TTC549 (cell line): Measurements from ENCODE around the gene SRGAP3.

Experiments
- FAIRE-seq: peaks from 2 replicates; lab custom pipeline; 2012; peaks lifted over from hg19 to GRCh38; lab: Jason Lieb, UNC

Gene SRGAP3

DNA sequence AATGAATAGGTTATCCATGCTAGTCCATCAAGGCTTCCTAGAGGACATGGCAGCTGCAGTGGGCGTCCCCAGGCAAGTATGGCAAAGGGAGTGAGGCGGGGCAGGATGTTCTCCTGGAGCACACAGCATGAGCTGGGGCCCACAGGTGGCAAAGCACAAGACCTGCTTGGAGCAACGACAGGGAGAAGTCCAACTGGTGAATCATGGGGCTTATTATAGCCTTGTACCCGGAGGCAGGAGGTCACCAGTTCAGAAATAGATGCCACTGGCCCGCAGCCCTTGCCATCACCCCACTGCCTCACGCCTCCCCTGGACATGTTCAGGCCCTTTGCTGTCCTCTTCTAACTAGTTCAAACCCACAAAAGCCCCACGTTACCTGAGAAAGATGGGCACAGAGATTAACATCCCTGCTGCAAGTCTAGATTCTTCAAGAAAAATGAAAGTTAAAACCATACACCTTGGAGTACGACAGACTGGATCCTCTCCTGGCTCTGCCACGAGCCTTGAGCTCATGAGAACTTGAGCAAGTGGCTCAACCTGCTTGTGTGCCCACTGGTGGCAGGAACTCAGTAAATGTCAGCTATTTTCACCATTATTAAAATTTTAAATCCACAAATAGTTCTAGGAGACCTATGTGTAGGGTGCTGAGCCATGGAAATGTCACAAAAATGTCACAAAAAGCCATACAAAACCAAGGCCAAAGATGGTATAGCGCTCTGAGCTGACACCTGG lies 1.8 kb upstream of the SRGAP3 start:
- FAIRE-seq: no peak

GRCh38 chr3:9250236-9250635 lies 790 bp upstream of the SRGAP3 start:
- FAIRE-seq: no peak

DNA sequence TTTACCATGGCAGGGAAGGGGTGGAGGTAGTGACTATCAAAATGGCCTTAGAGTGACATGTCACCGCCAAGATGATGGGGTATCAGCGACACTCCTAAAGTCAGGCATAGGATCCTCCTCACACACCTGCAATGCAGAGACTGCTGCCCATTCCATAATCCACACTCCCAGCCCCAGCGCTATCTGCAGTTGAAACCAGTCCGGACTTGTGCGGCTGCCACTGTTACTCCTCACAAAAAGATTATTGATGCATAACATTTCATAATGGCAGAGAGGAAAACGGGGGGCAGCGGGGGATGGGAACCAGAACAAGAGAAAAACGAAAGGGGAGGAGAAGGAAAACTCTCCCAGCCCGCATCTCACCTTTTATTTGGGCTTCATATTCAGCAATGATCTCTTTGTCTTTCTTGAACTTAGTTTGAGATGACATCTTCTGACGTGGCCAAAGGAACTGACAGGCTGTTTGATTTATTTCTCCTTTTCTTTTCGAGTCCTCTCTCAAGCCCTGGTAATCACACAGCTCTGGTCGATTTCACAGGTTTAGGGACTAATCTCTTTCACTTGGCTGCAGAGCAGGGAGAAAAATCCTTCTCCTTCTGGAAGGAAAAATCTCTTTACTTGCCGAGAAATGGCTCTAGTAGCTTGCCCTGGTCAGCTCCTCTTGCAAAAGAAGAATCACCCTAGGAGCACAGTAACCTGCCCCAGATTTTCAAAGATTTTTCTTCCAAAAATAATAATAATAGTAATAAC lies 749 bp downstream of the SRGAP3 start:
- no peak for FAIRE-seq

- no peak for FAIRE-seq
Measured at GRCh38 chr3:9247941-9248521, 1.4 kb downstream of the SRGAP3 start.

- no peak for FAIRE-seq
Measured at GRCh38 chr3:9247361-9247940, 2.0 kb downstream of the SRGAP3 start.

DNA sequence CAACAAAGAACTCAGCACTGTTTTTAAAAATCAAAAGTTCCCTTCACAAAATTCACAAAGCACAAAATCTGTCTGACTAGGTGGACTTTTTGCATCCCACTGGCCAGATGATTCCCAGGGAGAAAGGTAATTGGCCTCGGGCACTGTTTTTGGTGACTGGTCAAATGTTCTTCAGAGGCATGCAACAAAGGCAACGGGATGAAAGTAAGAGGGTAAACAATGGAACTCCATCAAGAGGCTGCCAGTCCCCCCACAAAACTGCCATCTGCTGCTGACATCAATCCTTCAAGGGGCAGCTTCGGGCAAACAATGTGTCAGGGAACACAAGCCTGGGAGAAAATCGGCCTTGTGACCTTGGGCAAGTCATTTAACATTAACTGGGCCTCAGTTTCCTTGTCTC lies 3.3 kb downstream of the SRGAP3 start:
- FAIRE-seq: no peak

DNA sequence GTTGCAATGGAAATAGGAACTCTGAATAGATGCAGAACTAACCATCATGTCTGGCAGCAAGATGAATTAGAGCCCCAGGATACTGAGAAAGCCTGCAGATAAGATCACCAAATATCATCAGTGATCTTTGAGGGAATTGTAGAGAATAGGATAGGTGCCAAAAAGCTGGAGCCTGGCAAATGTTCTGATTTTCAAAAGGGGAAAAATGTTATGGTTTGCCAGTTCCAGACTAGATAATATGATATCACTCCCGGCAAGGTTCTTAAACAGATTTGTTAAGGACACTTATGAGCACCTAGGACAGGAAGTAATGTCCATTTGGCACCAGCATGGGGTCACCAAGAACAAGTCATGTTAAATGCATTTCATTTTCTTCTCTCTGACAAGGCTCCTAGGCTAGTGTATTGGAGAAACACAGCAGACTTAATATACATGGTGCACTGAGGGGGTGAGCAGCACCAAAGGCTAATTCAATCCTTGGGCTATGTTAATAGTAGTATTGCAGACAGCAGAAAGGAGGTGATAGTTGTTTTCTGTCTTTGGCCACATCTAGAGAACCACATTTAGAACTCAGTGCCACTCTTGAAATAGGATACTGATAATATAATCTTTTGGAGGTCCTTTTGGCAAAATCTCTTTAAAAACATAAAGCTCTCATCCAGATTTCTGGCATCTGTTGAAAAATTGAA lies 4.8 kb downstream of the SRGAP3 start:
- FAIRE-seq: no peak

- FAIRE-seq: no peak
Measured at GRCh38 chr3:9241956-9242355, 7.5 kb downstream of the SRGAP3 start.

GRCh38 chr3:9239680-9240079 lies 9.8 kb downstream of the SRGAP3 start:
- no peak for FAIRE-seq

DNA sequence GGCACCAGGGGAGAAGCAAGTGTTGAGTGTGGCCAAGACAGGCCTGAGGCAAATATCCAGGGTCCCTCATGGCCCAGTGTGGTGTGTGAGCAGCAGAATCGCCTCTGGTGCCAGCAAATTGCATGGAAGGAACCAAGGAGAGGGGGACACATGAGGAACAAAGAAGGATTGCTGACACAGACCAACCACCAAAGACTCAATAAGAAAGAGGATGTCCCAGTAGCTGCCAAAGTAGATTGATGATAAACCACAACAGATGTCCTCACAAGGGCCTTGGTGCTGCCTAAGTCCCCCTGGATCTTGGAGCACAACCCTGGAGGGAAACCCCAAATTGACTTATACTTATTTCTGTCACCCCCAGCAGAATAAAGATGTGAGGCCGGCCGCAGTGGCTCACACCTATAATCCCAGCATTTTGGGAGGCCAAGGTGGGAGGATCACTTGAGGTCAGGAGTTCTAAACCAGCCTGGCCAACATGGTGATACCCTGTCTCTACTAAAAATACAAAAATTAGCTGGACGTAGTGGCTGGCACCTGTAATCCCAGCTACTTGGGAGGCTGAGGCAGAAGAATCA lies 10.6 kb downstream of the SRGAP3 start:
- no peak for FAIRE-seq

- FAIRE-seq: no peak
Measured at GRCh38 chr3:9238276-9238675, 11.2 kb downstream of the SRGAP3 start.

DNA sequence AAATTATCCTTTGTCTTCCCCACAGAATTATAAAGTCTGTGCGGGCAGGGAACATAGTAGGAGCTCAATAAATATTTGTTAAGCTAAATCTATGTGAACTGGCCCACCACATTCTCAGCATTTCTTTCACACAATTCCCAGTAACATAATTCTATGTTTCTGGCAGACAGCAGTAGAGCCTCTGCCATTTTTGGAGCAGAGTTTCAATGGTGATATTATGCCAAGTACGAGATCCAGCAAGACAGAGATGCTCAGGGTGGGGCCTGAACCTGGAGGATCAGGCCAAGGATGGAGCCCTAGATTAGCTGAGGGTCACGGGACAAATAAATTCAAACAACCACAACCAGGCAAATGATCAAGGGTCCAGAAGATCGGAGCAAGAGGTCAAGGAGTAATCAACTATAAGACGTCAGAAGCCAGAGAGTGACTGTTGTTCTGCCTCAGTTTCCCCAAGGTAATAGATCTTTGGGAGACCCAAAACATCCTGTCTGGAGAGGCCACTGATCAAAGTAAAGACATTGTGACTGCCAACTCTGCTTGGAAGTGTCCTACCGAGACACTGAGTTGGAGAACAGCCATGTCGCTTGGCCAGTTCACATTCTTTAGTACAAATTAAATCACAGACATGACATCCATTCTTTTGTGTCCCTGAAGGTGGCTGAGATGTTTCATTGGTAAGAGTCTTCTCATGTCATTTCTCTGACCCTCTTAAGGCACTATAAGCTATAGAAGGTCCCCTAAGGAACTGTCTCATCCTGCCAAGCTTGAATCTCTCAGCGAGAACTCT lies 15.4 kb downstream of the SRGAP3 start:
- FAIRE-seq: no peak

GRCh38 chr3:9233101-9233500 lies 16.3 kb downstream of the SRGAP3 start:
- no peak for FAIRE-seq

DNA sequence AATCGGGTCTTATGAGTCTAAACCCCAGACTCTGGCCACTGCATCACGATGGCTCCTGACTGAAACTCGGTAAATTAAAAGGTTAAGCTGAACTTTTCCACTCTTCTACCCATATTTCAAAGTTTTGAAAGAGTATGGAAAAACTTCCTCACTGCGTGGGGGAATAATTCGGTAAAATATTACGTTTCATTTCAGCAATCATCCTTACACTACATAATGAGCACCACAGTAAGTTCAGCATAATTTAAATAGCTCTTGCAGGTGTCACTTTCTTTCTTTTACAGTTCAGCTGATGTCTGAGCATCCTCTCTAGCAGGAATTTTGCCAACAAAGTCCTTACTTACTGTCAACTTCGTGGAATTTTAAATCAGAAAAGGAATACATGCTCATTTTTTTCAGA lies 17.5 kb downstream of the SRGAP3 start:
- FAIRE-seq: no peak

DNA sequence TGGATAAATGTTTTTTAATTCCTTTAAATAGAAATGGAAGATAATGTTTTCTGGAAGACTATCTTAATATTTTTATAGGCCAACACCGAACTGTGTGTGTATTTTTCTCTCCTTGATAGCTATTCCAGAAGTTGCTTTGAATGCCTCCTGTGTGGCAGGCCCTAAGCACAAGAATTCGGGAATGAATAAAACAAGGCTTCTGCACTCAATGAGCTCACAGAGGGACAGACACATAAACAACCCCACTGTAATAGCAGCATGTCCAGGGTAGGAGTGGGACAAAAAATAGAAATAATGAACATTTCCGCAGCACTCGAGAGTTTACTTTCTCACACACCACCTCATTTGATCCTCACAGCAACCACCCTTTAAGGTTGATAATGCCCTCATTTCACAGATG lies 18.0 kb downstream of the SRGAP3 start:
- no peak for FAIRE-seq

- no peak for FAIRE-seq
Measured at GRCh38 chr3:9231006-9231405, 18.4 kb downstream of the SRGAP3 start.

DNA sequence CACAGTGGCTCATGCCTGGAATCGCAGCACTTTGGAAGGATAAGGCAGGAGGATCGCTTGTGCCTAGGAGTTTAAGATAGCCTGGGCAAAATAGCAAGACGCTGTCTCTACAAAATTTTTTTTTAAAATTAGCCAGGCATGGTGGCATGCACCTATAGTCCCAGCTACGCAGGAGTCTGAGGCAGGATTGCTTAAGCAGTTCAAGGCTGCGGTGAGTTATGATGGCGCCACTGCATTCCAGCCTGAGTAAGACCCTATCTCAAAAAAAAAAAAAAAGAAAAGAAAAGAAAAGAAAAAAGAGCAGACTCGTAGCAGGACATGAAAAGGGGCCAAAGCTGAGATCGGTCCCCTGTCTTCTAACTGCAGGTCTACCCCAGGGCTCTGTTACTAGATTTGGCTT lies 18.9 kb downstream of the SRGAP3 start:
- FAIRE-seq: no peak

DNA sequence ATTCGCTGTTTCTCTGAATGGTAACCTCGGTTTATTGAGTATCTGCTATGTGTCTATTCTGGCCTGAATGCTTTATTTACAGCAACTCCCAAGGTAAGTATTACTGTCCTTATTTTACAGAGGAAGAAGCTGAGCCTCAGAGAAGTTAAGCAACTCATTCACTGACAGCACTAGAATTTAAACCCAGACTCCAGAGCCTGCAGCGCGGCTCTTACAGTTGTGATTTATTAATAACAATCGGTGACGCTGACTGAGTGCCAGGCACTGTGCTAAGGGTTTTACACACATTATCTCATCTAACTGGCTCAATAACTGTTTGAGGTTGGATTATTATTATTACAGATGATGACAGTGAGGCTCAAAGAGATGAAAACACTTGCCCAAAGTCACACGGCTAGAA lies 19.6 kb downstream of the SRGAP3 start:
- FAIRE-seq: no peak

DNA sequence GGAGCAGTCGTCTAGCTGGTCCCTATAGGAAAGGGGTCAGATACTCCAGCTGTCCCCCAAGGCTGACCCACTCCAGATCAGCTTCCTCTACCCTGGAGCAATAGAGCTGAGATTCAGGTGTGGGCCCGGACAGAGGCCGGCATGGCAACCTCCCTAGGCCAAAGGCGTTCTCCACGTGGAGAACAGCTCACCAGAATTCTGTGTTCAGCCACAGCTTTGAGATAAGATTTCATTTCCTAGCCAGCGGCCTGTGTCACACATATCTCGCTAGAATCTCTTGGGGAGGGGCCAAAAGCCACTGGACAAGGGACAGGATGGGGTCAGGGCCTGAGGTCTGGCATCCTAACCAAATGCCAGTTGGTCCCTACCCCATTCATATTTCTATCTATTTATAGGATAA lies 20.1 kb downstream of the SRGAP3 start:
- FAIRE-seq: no peak

DNA sequence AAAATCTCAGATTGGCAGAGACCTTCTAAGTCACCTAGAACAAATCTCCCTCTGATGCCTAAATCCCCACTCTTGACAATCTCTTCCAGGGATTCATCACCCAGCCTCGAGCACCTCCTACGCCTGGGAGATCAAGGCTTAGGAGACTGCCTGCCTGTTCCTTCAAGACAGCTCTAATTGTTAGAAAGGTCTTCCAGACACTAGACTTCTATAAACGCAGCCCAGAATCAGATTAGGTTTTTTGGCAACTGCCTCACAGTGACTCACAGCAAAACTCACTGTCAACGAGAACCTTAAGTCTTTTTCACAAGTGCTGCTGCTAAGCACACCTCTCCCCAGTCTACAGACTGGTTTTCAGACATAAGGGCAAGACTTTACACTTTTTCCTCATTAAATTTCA lies 23.1 kb downstream of the SRGAP3 start:
- FAIRE-seq: no peak

DNA sequence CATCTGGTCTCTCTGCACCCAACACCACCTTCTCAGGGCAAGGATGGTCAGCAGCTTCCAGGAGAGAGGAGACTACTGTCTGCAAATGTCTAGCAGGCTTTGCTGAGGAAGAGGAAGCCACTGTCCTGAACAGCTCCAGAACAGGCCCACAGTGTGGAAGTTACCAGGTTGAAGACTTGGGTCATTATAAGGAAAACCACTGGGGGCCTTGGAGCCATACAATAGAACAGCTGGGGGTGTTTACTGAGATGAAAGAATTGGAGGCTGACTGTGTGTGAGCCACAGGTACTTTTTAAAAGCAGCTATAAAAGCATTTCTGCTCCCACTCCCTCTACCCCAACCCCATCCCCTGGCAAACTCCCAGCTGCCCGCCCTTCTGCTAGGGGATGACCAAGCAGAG lies 24.2 kb downstream of the SRGAP3 start:
- no peak for FAIRE-seq

DNA sequence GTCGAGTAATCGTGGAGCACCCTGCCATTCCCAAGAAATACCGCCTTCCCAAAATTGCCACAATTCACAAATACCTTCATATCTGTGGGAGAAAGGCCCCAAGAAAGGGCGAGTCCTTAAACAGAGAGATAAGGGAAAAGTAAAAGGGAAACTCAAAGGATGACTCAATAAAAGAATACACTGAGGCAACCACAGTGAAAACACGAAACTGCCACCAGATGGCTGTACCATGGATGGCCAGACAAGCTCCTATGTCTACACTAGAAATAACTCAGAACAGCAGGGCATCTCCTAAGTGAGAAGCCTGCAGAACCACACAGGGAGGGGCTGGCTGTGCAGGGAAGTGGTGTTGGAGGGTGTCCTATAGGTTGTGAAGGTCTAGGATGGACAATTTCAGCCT lies 25.0 kb downstream of the SRGAP3 start:
- no peak for FAIRE-seq
